Epithelial cell of proximal tubule (primary cell): ENCODE measurements around the gene TTC6. TPM values are rescaled to one million over a fixed set of nuclear protein-coding genes. Genes with fewer than 3 reads are reported as not detected.

Experiments used
- DNase-seq: peaks from one replicate; pipeline ENCODE4 v3.0.0-alpha.2; 2011; ENCODE audit warnings: low read depth
- H3K4me3 ChIP-seq: 2 replicates; pipeline ENCODE4 v1.5.1; 2011; ENCODE audit warnings: low read depth, mild to moderate bottlenecking, low read length
- total RNA-seq: library from RNA; depleted of rRNA; stranded (reverse); fragments of >200 nt; gene quantifications from 2 replicates; pipeline ENCODE4 v1.2.3, GENCODE V29; 2015
- TF ChIP-seq, protein P1 (sequence below): conservative IDR thresholded peaks from 2 replicates; pipeline ENCODE4 v1.5.1; 2012; ENCODE audit warnings: low read depth, mild to moderate bottlenecking, low read length

The TTC6 gene
- total RNA-seq, 1 donor from 2014 or later: not detected

DNA sequence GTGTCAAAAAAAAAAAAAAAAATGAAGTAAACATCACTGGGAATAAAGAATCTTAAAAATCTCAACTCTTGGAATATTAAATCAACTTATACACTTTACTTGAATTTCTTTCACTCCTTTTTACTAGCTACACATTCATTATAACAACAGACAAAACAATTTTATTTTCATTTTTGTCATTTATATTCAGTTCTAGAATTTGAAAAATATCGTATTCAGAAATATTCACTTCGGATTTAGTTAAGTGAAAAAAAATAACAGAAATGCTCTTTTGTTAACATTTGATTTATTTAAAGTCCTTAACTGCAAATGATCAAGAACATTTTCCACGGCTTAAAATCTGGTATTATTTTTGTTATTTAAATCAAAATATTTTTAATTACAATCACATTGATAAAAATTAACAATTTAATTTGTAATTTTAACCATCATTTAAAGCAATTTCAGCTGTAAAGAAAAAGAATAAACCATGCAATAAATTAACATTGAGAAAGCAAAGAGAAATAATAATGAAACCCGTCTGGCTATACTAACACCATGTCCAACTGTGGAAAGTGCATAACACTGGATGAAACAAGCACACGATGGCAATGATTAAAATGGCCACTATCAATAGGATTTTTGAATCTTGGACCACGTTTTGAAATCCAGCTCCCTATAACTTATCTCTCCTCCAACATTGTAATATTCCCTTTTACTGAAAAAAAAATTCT lies 5.6 kb upstream of the TTC6 start:
- TF ChIP-seq, protein P1, sequence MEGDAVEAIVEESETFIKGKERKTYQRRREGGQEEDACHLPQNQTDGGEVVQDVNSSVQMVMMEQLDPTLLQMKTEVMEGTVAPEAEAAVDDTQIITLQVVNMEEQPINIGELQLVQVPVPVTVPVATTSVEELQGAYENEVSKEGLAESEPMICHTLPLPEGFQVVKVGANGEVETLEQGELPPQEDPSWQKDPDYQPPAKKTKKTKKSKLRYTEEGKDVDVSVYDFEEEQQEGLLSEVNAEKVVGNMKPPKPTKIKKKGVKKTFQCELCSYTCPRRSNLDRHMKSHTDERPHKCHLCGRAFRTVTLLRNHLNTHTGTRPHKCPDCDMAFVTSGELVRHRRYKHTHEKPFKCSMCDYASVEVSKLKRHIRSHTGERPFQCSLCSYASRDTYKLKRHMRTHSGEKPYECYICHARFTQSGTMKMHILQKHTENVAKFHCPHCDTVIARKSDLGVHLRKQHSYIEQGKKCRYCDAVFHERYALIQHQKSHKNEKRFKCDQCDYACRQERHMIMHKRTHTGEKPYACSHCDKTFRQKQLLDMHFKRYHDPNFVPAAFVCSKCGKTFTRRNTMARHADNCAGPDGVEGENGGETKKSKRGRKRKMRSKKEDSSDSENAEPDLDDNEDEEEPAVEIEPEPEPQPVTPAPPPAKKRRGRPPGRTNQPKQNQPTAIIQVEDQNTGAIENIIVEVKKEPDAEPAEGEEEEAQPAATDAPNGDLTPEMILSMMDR: no peak
- H3K4me3 ChIP-seq: no peak overlapping the region
- DNase-seq: no peak

DNA sequence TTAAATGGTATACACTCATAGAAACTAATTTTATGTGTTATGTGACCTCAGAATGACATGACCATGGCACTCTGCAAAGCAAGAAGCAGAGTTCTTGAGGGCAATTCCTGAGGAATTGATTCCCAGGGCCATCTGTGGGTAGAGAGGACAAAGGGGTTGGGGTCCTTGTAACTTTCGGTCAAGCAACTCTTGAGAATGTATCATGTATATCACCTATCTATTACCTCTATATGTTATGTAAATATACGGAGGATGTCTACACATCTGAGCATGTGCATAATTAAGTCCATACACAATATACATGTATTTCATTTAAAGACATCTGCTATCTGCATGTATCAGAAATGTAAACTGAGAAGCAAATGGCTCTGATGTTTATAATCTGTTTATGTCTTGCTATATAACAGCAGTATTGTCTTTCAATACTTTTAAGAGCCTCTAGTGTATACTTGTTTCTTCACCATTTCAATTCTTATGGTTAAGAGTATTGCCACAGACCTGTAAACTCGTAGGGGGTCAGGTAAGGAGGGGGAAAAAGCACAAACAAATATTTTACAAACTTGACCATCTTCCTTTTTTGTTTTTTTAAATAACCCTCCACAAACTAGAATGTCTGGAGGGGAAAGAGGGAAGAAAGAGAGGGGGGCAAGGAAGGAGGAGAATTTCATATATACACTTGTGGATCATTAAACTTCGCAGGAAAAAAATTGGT lies 4.8 kb upstream of the TTC6 start:
- DNase-seq: no peak
- TF ChIP-seq, protein P1: no peak
- H3K4me3 ChIP-seq: no peak overlapping the region

DNA sequence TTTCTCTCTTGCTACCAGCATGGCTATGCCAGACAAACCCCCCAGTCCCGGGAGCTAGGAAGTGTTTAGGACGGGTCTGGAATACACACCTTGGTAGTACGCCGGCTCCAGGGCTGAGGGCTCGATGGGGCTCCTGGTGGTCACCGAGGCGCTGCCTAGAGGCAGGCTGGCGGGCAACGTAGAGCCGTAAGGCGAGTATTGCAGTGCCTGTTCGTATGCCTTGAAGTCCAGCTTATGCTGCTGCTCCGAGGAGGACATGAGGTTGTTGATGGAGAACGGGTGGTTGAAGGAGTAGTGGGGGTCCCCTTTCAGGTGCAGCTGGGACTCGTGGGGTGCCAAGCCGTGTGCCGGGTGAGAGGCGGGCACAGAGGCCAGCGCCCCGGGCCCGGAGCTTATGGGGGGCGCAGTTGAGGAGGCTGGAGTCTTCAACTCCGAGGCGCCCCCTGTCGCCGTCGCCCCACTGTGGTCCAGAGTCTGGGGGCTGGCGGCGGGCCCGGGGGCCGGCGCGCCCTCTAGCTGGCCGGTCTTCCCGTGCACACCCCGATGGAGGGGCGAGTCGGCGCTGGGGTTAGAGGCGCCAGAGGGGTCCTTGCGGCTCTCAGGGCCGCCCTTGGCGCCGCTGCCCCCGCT lies 4.0 kb upstream of the TTC6 start:
- TF ChIP-seq, protein P1: no peak
- no peak overlapping the region for H3K4me3 ChIP-seq
- no peak for DNase-seq

DNA sequence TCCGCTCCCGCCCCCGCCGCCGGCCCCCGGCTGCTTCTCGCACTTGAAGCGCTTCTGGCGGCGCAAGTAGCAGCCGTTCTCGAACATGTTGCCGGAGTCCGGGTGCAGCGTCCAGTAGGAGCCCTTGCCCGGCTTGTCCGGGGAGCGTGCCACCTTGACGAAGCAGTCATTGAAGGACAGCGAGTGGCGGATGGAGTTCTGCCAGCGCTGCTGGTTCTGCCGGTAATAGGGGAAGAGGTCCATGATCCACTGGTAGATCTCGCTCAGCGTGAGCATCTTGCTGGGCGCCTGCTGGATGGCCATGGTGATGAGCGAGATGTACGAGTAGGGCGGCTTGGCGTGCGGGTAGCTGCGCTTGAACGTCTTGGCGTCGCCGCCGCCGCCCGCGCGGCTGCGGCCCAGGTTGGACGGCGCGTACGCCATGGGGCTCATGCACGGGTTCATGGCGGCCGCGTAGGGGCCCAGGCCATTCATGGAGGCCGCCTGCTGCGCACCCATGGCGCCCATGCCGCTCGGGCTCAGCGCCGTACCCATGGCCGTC lies 3.4 kb upstream of the TTC6 start:
- H3K4me3 ChIP-seq: no peak overlapping the region
- DNase-seq: no peak
- TF ChIP-seq, protein P1: no peak

DNA sequence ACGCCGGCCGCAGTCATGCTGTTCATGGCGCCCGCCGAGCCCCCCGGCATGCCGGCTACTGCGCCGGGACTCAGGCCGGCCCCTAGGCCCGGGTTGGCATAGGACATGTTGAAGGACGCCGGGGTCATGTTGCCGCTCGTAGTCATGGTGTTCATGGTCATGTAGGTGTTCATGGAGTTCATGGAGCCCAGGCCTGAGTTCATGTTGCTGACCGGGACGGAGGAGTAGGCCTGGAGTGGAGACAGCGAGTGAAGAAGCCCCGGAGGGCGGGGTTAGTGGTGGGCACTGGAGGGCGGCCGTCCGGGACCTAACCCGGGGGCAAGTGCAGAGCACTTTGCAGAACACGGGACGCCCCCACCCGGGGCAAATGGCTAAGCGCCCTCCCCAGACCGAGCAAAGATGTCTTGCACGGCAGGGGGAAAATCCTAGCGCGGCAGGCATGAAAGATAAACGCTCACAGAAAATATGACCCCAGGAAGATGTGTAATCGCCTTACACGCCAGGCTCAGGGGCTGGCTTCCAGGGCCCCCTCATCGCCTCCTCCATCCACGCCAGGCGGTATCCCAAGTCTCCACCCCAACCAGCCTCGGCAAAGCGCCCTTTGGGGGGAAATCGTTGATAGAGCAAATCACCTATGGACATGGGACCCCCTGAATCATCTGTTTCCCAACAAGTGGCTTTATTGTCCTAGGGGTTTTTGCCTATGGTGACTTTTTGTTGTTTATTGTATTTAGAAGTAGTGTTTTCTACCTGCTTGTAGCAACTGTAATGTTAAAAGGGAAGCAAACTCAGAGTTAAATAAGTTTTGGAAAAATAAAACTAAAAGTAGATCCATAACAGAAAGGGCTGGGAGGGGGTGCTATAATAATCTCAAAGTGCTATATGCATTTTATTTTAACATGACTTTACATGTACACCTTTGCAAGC lies 2.7 kb upstream of the TTC6 start:
- DNase-seq: no peak
- no peak overlapping the region for H3K4me3 ChIP-seq

More for the DNA sequence above, 2.7 kb upstream of the TTC6 start:
- TF ChIP-seq, protein P1: no peak
